H9 (cell line): ENCODE data around the gene BMP5. TPM values are rescaled to one million over a fixed set of nuclear protein-coding genes. Genes with fewer than 3 reads are reported as not detected.

Experiments used
- DNase-seq: peaks from one replicate; pipeline ENCODE4 v3.0.0-alpha.2; 2017
- H2AFZ ChIP-seq: one replicate; pipeline ENCODE4 v1.6.1; 2013; ENCODE audit warnings: mild to moderate bottlenecking, low read length, control low read depth, moderate library complexity
- H2AK5ac ChIP-seq: 2 replicates; pipeline ENCODE4 v1.6.1; 2013; ENCODE audit warnings: low read length, control low read depth, mixed read lengths; ENCODE audit not compliant: insufficient read length
- H2BK120ac ChIP-seq: one replicate; pipeline ENCODE4 v1.6.1; 2013; ENCODE audit warnings: low read depth, mild to moderate bottlenecking, low read length, control low read depth, inconsistent platforms; ENCODE audit not compliant: poor library complexity, severe bottlenecking
- H2BK12ac ChIP-seq: 2 replicates; pipeline ENCODE4 v1.6.1; 2013; ENCODE audit warnings: low read length, control low read depth, mixed read lengths, low read depth; ENCODE audit not compliant: insufficient read length
- H2BK15ac ChIP-seq: 2 replicates; pipeline ENCODE4 v1.6.1; 2013; ENCODE audit warnings: low read depth, low read length, control low read depth
- H2BK20ac ChIP-seq: one replicate; pipeline ENCODE4 v1.6.1; 2013; ENCODE audit warnings: low read depth, mild to moderate bottlenecking, low read length, control low read depth, inconsistent platforms; ENCODE audit not compliant: poor library complexity, severe bottlenecking
- H2BK5ac ChIP-seq: 2 replicates; pipeline ENCODE4 v1.6.1; 2013; ENCODE audit warnings: low read length, control low read depth, mixed read lengths; ENCODE audit not compliant: insufficient read length
- H3K14ac ChIP-seq: 2 replicates; pipeline ENCODE4 v1.6.1; 2013; ENCODE audit warnings: low read length, control low read depth; ENCODE audit not compliant: insufficient read depth
- H3K18ac ChIP-seq: 2 replicates; pipeline ENCODE4 v1.6.1; 2013; ENCODE audit warnings: low read depth, mild to moderate bottlenecking, mixed read lengths, low read length, control low read depth; ENCODE audit not compliant: insufficient read length
- H3K23ac ChIP-seq: 2 replicates; pipeline ENCODE4 v1.6.1; 2013; ENCODE audit warnings: low read length, control low read depth, mixed read lengths, low read depth; ENCODE audit not compliant: insufficient read length
- H3K23me2 ChIP-seq: 2 replicates; pipeline ENCODE4 v1.6.1; 2013; ENCODE audit warnings: low read depth, mild to moderate bottlenecking, mixed read lengths, low read length, control low read depth; ENCODE audit not compliant: insufficient read length, poor library complexity, severe bottlenecking
- H3K27ac ChIP-seq: 2 replicates; pipeline ENCODE4 v1.5.1; 2013; ENCODE audit warnings: low read length, control low read depth, mixed read lengths, low read depth; ENCODE audit not compliant: insufficient read length
- H3K27me3 ChIP-seq: 2 replicates; pipeline ENCODE4 v1.6.1; 2013; ENCODE audit warnings: low read length, control low read depth, inconsistent platforms; ENCODE audit not compliant: insufficient read depth
- H3K4ac ChIP-seq: 2 replicates; pipeline ENCODE4 v1.6.1; 2013; ENCODE audit warnings: low read depth, mild to moderate bottlenecking, control low read depth, inconsistent platforms, low read length, moderate library complexity
- H3K4me1 ChIP-seq: 2 replicates; pipeline ENCODE4 v1.6.1; 2013; ENCODE audit warnings: low read length, control low read depth, inconsistent platforms; ENCODE audit not compliant: insufficient read depth
- H3K4me2 ChIP-seq: 2 replicates; pipeline ENCODE4 v1.6.1; 2013; ENCODE audit warnings: low read length, control low read depth, mixed read lengths; ENCODE audit not compliant: insufficient read length, insufficient read depth
- H3K56ac ChIP-seq: 2 replicates; pipeline ENCODE4 v1.6.1; 2013; ENCODE audit warnings: low read depth, mild to moderate bottlenecking, mixed read lengths, low read length, control low read depth; ENCODE audit not compliant: insufficient read length
- H3K79me1 ChIP-seq: 2 replicates; pipeline ENCODE4 v1.6.1; 2013; ENCODE audit warnings: low read depth, mild to moderate bottlenecking, moderate library complexity, low read length, control low read depth, inconsistent platforms; ENCODE audit not compliant: insufficient read depth, poor library complexity, severe bottlenecking
- H3K79me2 ChIP-seq: 2 replicates; pipeline ENCODE4 v1.6.1; 2013; ENCODE audit warnings: low read length, control low read depth, inconsistent platforms; ENCODE audit not compliant: insufficient read depth
- H3K9ac ChIP-seq: 2 replicates; pipeline ENCODE4 v1.6.1; 2013; ENCODE audit warnings: low read length, control low read depth, mixed read lengths; ENCODE audit not compliant: insufficient read length; ENCODE audit errors: extremely low read depth
- H3K9me3 ChIP-seq: one replicate; pipeline ENCODE4 v1.6.1; 2013; ENCODE audit warnings: low read depth, low read length, inconsistent platforms; ENCODE audit not compliant: control insufficient read depth
- H3T11ph ChIP-seq: one replicate; pipeline ENCODE4 v1.6.1; 2013; ENCODE audit warnings: mild to moderate bottlenecking, low read length, control low read depth, inconsistent platforms
- H4K20me1 ChIP-seq: one replicate; pipeline ENCODE4 v1.6.1; 2013; ENCODE audit not compliant: control insufficient read depth, insufficient read length, insufficient read depth
- H4K5ac ChIP-seq: 2 replicates; pipeline ENCODE4 v1.6.1; 2013; ENCODE audit warnings: low read depth, mild to moderate bottlenecking, mixed read lengths, low read length, control low read depth; ENCODE audit not compliant: insufficient read length
- H4K8ac ChIP-seq: replicated peaks from 2 replicates; pipeline ENCODE4 v1.6.1; 2013; ENCODE audit warnings: low read length, control low read depth, mixed read lengths, low read depth; ENCODE audit not compliant: insufficient read length
- H4K91ac ChIP-seq: 2 replicates; pipeline ENCODE4 v1.6.1; 2013; ENCODE audit warnings: low read depth, mild to moderate bottlenecking, moderate library complexity, mixed read lengths, low read length, control low read depth; ENCODE audit not compliant: insufficient read length
- H3K27ac Mint-ChIP-seq, 3 experiments: 2 replicates in 2 of 3; 3 replicates in 1 of 3; pipeline ENCODE4 v1.8.0; 2020 to 2021; ENCODE audit warnings: mixed read lengths in 3 of 3, mild to moderate bottlenecking in 1 of 3, moderate library complexity in 1 of 3
- H3K27me3 Mint-ChIP-seq: 2 replicates; pipeline ENCODE4 v1.8.0; 2021; ENCODE audit warnings: low read depth, mild to moderate bottlenecking, moderate library complexity, mixed read lengths
- H3K36me3 Mint-ChIP-seq, 3 experiments: 2 replicates in 2 of 3; 3 replicates in 1 of 3; pipeline ENCODE4 v1.8.0; 2020 to 2021; ENCODE audit warnings: low read depth in 3 of 3, mixed read lengths in 3 of 3; ENCODE audit not compliant: insufficient read depth in 1 of 3
- H3K4me1 Mint-ChIP-seq, 2 experiments: 2 replicates each; pipeline ENCODE4 v1.8.0; 2020; ENCODE audit warnings: mixed read lengths in 2 of 2
- H3K4me3 Mint-ChIP-seq, 2 experiments: 2 replicates in 1 of 2; 3 replicates in 1 of 2; pipeline ENCODE4 v1.8.0; 2020 to 2021; ENCODE audit warnings: mild to moderate bottlenecking in 2 of 2, mixed read lengths in 2 of 2, moderate library complexity in 1 of 2
- H3K9me3 Mint-ChIP-seq, 2 experiments: 2 replicates in 1 of 2; 3 replicates in 1 of 2; pipeline ENCODE4 v1.8.0; 2020; ENCODE audit warnings: mild to moderate bottlenecking in 2 of 2, mixed read lengths in 2 of 2, moderate library complexity in 1 of 2
- CTCF ChIP-seq: fragments of 200-600 bp; sonication (generic); conservative IDR thresholded peaks from 3 replicates; pipeline ENCODE4 v1.8.0; 2021; ENCODE audit warnings: antibody characterized with exemption, mild to moderate bottlenecking
- WGBS: extraction: QIAGEN DNeasy Blood & Tissue Kit; methylation state at CpG from one replicate; pipeline ENCODE4 v1.1.7; 2013; ENCODE audit warnings: missing lambda C conversion rate, low lambda C conversion rate, mixed read lengths; ENCODE audit not compliant: insufficient read length; ENCODE audit errors: extremely low coverage; 5-methylcytosine and 5-hydroxymethylcytosine counted together
- total RNA-seq: library from RNA; stranded (reverse); gene quantifications from 2 replicates; pipeline ENCODE4 v1.2.1, GENCODE V29; 2021

BMP5 gene
- total RNA-seq, 1 experiment from 2014 or later = not detected

- no peak overlapping the region for H2BK15ac ChIP-seq
- no peak for DNase-seq
- no peak overlapping the region for H2AFZ ChIP-seq
- no peak overlapping the region for H2AK5ac ChIP-seq
- no peak overlapping the region for H3K18ac ChIP-seq
- H3K9me3 ChIP-seq = no peaks in the 10 kb centered on the region
- Mint-ChIP-seq H3K4me1 (peaks cover 27 to 28% of the 10 kb centered on the region in 2 experiments), H3K27ac (no peak overlapping the region), H3K9me3 (no peaks in the 10 kb centered on the region), H3K27me3 (no peaks in the 10 kb centered on the region), H3K36me3 (no peaks in the 10 kb centered on the region), H3K4me3 (no peak overlapping the region)
- H3K23me2 ChIP-seq = no peaks in the 10 kb centered on the region
- H2BK20ac ChIP-seq = no peak overlapping the region
- H4K91ac ChIP-seq = no peak overlapping the region
- H3T11ph ChIP-seq = no peak overlapping the region
- no peak overlapping the region for H3K4ac ChIP-seq
- peaks cover 3% of the 10 kb centered on the region; the same call in 1 of the 2 replicates for H3K4me1 ChIP-seq
- no peaks in the 10 kb centered on the region for H3K79me2 ChIP-seq
- no peak overlapping the region for H3K4me2 ChIP-seq
- H3K27ac ChIP-seq = no peak overlapping the region
- H4K20me1 ChIP-seq = no peaks in the 10 kb centered on the region
- no peaks in the 10 kb centered on the region for H3K27me3 ChIP-seq
- no CpG with 5 or more reads among the region's 2 CpGs for WGBS
- H3K9ac ChIP-seq = no peak overlapping the region
- H3K56ac ChIP-seq = no peak overlapping the region
- H3K14ac ChIP-seq = no peak overlapping the region
- TF ChIP-seq CTCF = no peak
- H4K5ac ChIP-seq = no peak overlapping the region
- H3K23ac ChIP-seq = no peak overlapping the region
- no peak overlapping the region for H2BK12ac ChIP-seq
- H2BK120ac ChIP-seq = no peak overlapping the region
- no peaks in the 10 kb centered on the region for H3K79me1 ChIP-seq
- no peak overlapping the region for H4K8ac ChIP-seq
- no peak overlapping the region for H2BK5ac ChIP-seq
Measured at GRCh38 chr6:55778705-55779104, 96.7 kb downstream of the BMP5 start.
